HG02852 (cell line): ENCODE results near the gene RAB6C.
"Not testable (repeated sequence)": the region's sequence is repeated elsewhere in the genome, so short reads cannot be mapped to it uniquely, and the experiment has no call there.

Experiments
- ATAC-seq: cut with Tn5 transposase; IDR thresholded peaks from one replicate; pipeline ENCODE4 v1.9.1; 2021; ENCODE audit warnings: mild to moderate bottlenecking, moderate library complexity; ENCODE audit not compliant: unreplicated experiment

RAB6C gene

GRCh38 chr2:129993151-129993550, 13.7 kb downstream of the RAB6C start:
- ATAC-seq: not testable (repeated sequence)

- not testable (repeated sequence) for ATAC-seq
These were observed 17.3 kb downstream of the RAB6C start for GRCh38 chr2:129996657-129997237.

- ATAC-seq: not testable (repeated sequence)
These were observed 19.3 kb downstream of the RAB6C start for GRCh38 chr2:129998771-129999170.

GRCh38 chr2:130005862-130006261, 26.4 kb downstream of the RAB6C start:
- not testable (repeated sequence) for ATAC-seq

- ATAC-seq: not testable (repeated sequence)
These were observed 37.2 kb downstream of the RAB6C start for GRCh38 chr2:130016701-130017100.

GRCh38 chr2:130019402-130019801, 39.9 kb downstream of the RAB6C start:
- ATAC-seq: no peak

- not testable (repeated sequence) for ATAC-seq
These were observed 40.6 kb downstream of the RAB6C start for GRCh38 chr2:130020069-130020468.

- not testable (repeated sequence) for ATAC-seq
These were observed 46.5 kb downstream of the RAB6C start for GRCh38 chr2:130025931-130026330.
